ENCODE data around the gene LSM10.

DNA sequence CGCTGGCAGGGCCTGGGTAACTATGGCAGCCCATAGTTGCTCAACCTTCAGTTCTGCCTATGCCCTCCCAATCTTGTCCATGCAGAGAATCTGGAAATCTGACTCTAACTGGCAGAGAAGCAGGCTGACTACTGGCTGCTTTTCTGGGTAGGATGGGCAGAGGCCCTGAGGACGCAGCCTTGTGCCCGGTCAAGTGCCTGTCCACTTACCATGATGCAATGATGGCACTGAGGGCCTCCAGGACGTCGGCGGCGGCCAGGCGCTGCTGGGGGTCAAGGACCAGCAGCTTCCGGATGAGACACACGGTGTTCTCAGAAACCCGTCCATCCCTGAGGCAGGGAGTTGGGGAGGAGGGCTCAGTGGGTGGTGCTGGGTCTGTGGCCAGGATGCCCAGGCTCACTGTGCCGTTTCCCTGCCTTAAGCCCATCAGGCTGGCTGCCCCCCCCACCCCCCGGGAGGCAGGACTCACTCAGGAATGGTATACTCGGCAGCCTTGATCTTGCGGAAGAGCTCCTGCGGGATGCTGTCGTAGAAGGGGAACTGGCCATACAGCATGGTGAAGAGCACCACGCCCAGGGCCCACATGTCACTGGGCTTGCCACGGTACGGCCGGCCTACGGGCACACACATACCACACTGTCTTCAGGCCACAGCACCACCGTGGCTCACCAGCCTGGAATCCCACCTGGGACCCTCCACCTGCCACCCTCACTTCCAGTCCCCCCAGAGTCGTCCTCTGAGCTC lies 53.9 kb downstream of the LSM10 start:
- TF ChIP-seq, protein P1, sequence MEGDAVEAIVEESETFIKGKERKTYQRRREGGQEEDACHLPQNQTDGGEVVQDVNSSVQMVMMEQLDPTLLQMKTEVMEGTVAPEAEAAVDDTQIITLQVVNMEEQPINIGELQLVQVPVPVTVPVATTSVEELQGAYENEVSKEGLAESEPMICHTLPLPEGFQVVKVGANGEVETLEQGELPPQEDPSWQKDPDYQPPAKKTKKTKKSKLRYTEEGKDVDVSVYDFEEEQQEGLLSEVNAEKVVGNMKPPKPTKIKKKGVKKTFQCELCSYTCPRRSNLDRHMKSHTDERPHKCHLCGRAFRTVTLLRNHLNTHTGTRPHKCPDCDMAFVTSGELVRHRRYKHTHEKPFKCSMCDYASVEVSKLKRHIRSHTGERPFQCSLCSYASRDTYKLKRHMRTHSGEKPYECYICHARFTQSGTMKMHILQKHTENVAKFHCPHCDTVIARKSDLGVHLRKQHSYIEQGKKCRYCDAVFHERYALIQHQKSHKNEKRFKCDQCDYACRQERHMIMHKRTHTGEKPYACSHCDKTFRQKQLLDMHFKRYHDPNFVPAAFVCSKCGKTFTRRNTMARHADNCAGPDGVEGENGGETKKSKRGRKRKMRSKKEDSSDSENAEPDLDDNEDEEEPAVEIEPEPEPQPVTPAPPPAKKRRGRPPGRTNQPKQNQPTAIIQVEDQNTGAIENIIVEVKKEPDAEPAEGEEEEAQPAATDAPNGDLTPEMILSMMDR (IDR thresholded peaks at IDR 0.05; ENCODE audit: insufficient read depth, low read length, poor library complexity, severe bottlenecking) = no peak
- no peak for TF ChIP-seq EZH2phosphoT487 (conservative IDR thresholded peaks at IDR 0.05; ENCODE audit: low read length)

All from SU-DHL-6 (cell line).